Uterus (tissue), 2 donors: ENCODE results near the gene MAD1L1.

Experiments
- CTCF ChIP-seq, 4 experiments: fragments of 200-600 bp in 2 of 4; fragments of 450-650 bp in 2 of 4; sonication (generic) in 2 of 4; IDR thresholded peaks; one replicate each; pipeline ENCODE4 v1.5.1; 2016 to 2019; ENCODE audit warnings: antibody characterized with exemption in 4 of 4, mild to moderate bottlenecking in 2 of 4, moderate library complexity in 1 of 4
- POLR2A ChIP-seq, 2 donors: fragments of 450-650 bp; IDR thresholded peaks; one replicate each; pipeline ENCODE4 v1.6.1; 2016; ENCODE audit warnings: antibody characterized with exemption in 2 of 2, mild to moderate bottlenecking in 1 of 2, moderate library complexity in 1 of 2

DNA sequence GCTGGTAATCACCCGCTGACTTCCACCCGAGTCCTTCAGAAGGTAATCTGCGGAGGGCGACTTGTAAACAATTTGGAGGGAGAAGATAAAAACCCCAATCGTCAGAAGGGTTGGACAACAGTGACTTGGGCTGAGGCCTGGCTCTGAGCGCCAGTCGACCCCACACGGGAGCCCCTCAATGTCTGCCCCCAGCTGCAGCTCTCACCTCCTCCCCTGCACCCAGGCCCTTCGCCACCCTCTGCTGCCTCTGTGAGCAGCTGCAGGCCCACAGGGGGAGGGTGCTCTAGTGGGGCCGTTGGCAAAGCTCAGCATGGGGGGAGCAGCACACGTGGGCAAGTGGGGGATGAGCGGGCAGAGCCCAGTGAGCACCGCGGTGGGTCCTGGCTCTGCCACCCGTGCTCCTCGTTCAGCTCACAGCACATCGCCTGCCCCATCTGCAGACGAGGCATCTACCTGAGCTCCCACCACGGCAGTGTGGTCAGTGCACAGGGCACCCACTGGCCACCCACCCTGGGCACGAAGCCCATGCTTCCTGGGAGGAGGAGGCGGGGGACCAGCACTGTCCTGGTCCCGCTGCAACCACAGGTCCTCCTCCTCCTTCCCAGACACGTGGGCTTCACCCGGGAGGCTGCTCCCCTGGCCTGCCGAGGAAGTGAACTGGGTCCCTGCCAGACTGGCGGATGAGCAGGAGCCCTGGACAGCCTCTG lies 282.1 kb downstream of the MAD1L1 start:
- TF ChIP-seq CTCF (IDR thresholded peaks at IDR 0.05) (no peak), POLR2A (IDR thresholded peaks at IDR 0.05) (no peak)
